G401 (cell line): ENCODE results near the gene GFPT2. TPM values are rescaled to one million over a fixed set of nuclear protein-coding genes. Genes with fewer than 3 reads are reported as not detected.

Experiments used
- DNase-seq: peaks from one replicate; pipeline ENCODE4 v3.0.0-alpha.2; 2015; ENCODE audit warnings: low spot score
- in situ Hi-C: cut with HindIII; loops from 2 replicates; pipeline ENCODE4 v1.10.0; 2016; ENCODE audit warnings: low sequenced_read_pairs, mixed read lengths
- total RNA-seq: library from RNA; depleted of rRNA; stranded (reverse); fragments of >200 nt; shearing (Covaris generic); gene quantifications from 2 replicates; pipeline ENCODE4 v1.2.3, GENCODE V29; 2014

Gene GFPT2
- total RNA-seq, 1 experiment from 2014 or later = 1.2 TPM

GRCh38 chr5:180379355-180380070 is 26.4 kb upstream of the GFPT2 start:
- in situ Hi-C loops = no loop called here
- DNase-seq = no peak

- DNase-seq = no peak
- in situ Hi-C loops = no loop called here
Observed at GRCh38 chr5:180378438-180379344, 25.6 kb upstream of the GFPT2 start.

GRCh38 chr5:180377556-180378197 is 24.5 kb upstream of the GFPT2 start:
- in situ Hi-C loops = no loop called here
- no peak for DNase-seq

- in situ Hi-C loops = no loop called here
- DNase-seq = no peak
Observed at GRCh38 chr5:180376511-180376910, 23.4 kb upstream of the GFPT2 start.

GRCh38 chr5:180375955-180376354 is 22.8 kb upstream of the GFPT2 start:
- in situ Hi-C loops = no loop called here
- peak; percentile 50 for DNase-seq

GRCh38 chr5:180375291-180375690 is 22.2 kb upstream of the GFPT2 start:
- in situ Hi-C loops = no loop called here
- no peak for DNase-seq

GRCh38 chr5:180373870-180374269 is 20.7 kb upstream of the GFPT2 start:
- DNase-seq = no peak
- in situ Hi-C loops = no loop called here

- in situ Hi-C loops = no loop called here
- no peak for DNase-seq
Observed at GRCh38 chr5:180373454-180373853, 20.3 kb upstream of the GFPT2 start.

GRCh38 chr5:180371949-180372348 is 18.8 kb upstream of the GFPT2 start:
- in situ Hi-C loops = no loop called here
- DNase-seq = no peak

- in situ Hi-C loops = no loop called here
- DNase-seq = no peak
Observed at GRCh38 chr5:180370861-180371641, 17.9 kb upstream of the GFPT2 start.

GRCh38 chr5:180367991-180368390 is 14.9 kb upstream of the GFPT2 start:
- in situ Hi-C loops = no loop called here
- no peak for DNase-seq

GRCh38 chr5:180367300-180367699 is 14.2 kb upstream of the GFPT2 start:
- in situ Hi-C loops = no loop called here
- no peak for DNase-seq

- in situ Hi-C loops = no loop called here
- peak; percentile 51 for DNase-seq
Observed at GRCh38 chr5:180366326-180366725, 13.2 kb upstream of the GFPT2 start.

- DNase-seq = no peak
- in situ Hi-C loops = no loop called here
Observed at GRCh38 chr5:180365829-180366228, 12.7 kb upstream of the GFPT2 start.

- no peak for DNase-seq
- in situ Hi-C loops = no loop called here
Observed at GRCh38 chr5:180364306-180364856, 11.2 kb upstream of the GFPT2 start.

GRCh38 chr5:180360078-180360957 is 7.2 kb upstream of the GFPT2 start:
- in situ Hi-C loops = no loop called here

GRCh38 chr5:180358694-180359093 is 5.6 kb upstream of the GFPT2 start:
- in situ Hi-C loops = no loop called here

More at GRCh38 chr5:180360078-180360957, 7.2 kb upstream of the GFPT2 start:
- DNase-seq = no peak

GRCh38 chr5:180358179-180358578 is 5.0 kb upstream of the GFPT2 start:
- no peak for DNase-seq
- in situ Hi-C loops = no loop called here

More at GRCh38 chr5:180358694-180359093, 5.6 kb upstream of the GFPT2 start:
- DNase-seq = no peak
